SK-N-SH (cell line): ENCODE data around the gene CALML3. TPM values are rescaled to one million over a fixed set of nuclear protein-coding genes. Genes with fewer than 3 reads are reported as not detected.

Source experiments
- CTCF ChIA-PET: fragments of 300-600, 350-600 bp; formaldehyde crosslinking; extraction: SDS; loops from one replicate; lab custom pipeline; 2021; lab: Yijun Ruan, JAX
- POLR2A ChIA-PET: fragments of 350-600 bp; sonication (Branson Sonifier 250); formaldehyde crosslinking; extraction: SDS; loops from one replicate; lab custom pipeline; 2020; ENCODE audit warnings: antibody characterized with exemption, inconsistent platforms; lab: Yijun Ruan, JAX
- DNase-seq: peaks from one replicate; pipeline ENCODE4 v3.0.0; 2012
- H2AFZ ChIP-seq: fragments of 200-600 bp; sonication (generic); 2 replicates; pipeline ENCODE4 v1.8.1; 2016; ENCODE audit warnings: antibody characterized with exemption, mild to moderate bottlenecking, low read depth
- H3F3A ChIP-seq: fragments of 200-600 bp; sonication (generic); replicated peaks from 2 replicates; pipeline ENCODE3; 2016; ENCODE audit warnings: antibody characterized with exemption, mild to moderate bottlenecking; ENCODE audit not compliant: insufficient read depth
- H3K27ac ChIP-seq, 2 experiments: fragments of 200-500 bp in 1 of 2; fragments of 200-600 bp in 1 of 2; sonication (Bioruptor generic) in 1 of 2; sonication (generic), shearing (Covaris generic) in 1 of 2; 2 replicates each; pipeline versions ENCODE4 v1.5.1 to v1.6.1; 2014 to 2016; ENCODE audit warnings: low read depth in 2 of 2, inconsistent platforms in 1 of 2, low read length in 1 of 2, mild to moderate bottlenecking in 1 of 2, mixed read lengths in 1 of 2
- H3K27me3 ChIP-seq: fragments of 200-600 bp; sonication (generic), shearing (Covaris generic); 2 replicates; pipeline ENCODE4 v1.6.1; 2016; ENCODE audit warnings: mixed run types; ENCODE audit not compliant: insufficient read depth
- H3K36me3 ChIP-seq, 2 experiments: fragments of 200-500 bp in 1 of 2; fragments of 200-600 bp in 1 of 2; sonication (Bioruptor generic) in 1 of 2; sonication (generic) in 1 of 2; replicated peaks in 1 of 2; 2 replicates each; pipeline versions ENCODE3 to v1.5.1; 2014 to 2016; ENCODE audit warnings: low read length in 1 of 2, mild to moderate bottlenecking in 1 of 2; ENCODE audit not compliant: insufficient read depth in 2 of 2, control insufficient read depth in 1 of 2
- H3K4me1 ChIP-seq, 2 experiments: fragments of 200-500 bp in 1 of 2; fragments of 200-600 bp in 1 of 2; sonication (Bioruptor generic) in 1 of 2; sonication (generic), shearing (Covaris generic) in 1 of 2; 2 replicates each; pipeline versions ENCODE4 v1.5.1 to v1.6.1; 2014 to 2016; ENCODE audit warnings: low read depth in 1 of 2, low read length in 1 of 2, mixed run types in 1 of 2; ENCODE audit not compliant: insufficient read depth in 2 of 2, control insufficient read depth in 1 of 2
- H3K4me2 ChIP-seq: fragments of 200-600 bp; sonication (generic), shearing (Covaris generic); 2 replicates; pipeline ENCODE4 v1.6.1; 2017; ENCODE audit warnings: mixed run types
- H3K4me3 ChIP-seq, 2 experiments: fragments of 200-500 bp in 1 of 2; fragments of 200-600 bp in 1 of 2; sonication (Bioruptor generic) in 1 of 2; sonication (generic), shearing (Covaris generic) in 1 of 2; 2 replicates each; pipeline versions ENCODE4 v1.5.1 to v1.8.1; 2014 to 2016; ENCODE audit warnings: low read depth in 2 of 2, inconsistent platforms in 1 of 2, low read length in 1 of 2, mild to moderate bottlenecking in 1 of 2, mixed read lengths in 1 of 2, moderate library complexity in 1 of 2
- H3K79me2 ChIP-seq: fragments of 200-600 bp; sonication (generic); 2 replicates; pipeline ENCODE4 v1.8.1; 2017; ENCODE audit warnings: mild to moderate bottlenecking; ENCODE audit not compliant: insufficient read depth
- H3K9ac ChIP-seq: fragments of 200-600 bp; sonication (generic); 2 replicates; pipeline ENCODE4 v1.6.1; 2017; ENCODE audit warnings: mixed run types
- H3K9me2 ChIP-seq: fragments of 200-600 bp; sonication (generic); 2 replicates; pipeline ENCODE4 v1.6.1; 2017; ENCODE audit warnings: mixed run types
- H3K9me3 ChIP-seq: fragments of 200-600 bp; sonication (generic); 2 replicates; pipeline ENCODE4 v1.6.1; 2017; ENCODE audit warnings: mixed run types, mild to moderate bottlenecking, moderate library complexity
- H4K20me1 ChIP-seq: fragments of 200-600 bp; sonication (generic); 2 replicates; pipeline ENCODE4 v1.6.1; 2017; ENCODE audit warnings: mild to moderate bottlenecking, mixed run types; ENCODE audit not compliant: insufficient read depth
- EZH2phosphoT487 ChIP-seq: fragments of 200-600 bp; sonication (generic); IDR thresholded peaks from 2 replicates; pipeline ENCODE4 v1.6.1; 2017; ENCODE audit warnings: low read depth, mixed run types, mild to moderate bottlenecking, antibody characterized with exemption, moderate library complexity, borderline replicate concordance
- FOXJ3 ChIP-seq: sonication (generic); formaldehyde crosslinking; IDR thresholded peaks from 2 replicates; pipeline ENCODE4 v1.5.1; 2020; ENCODE audit warnings: mild to moderate bottlenecking, missing genetic modification reagents
- NRF1 ChIP-seq: IDR thresholded peaks from 2 replicates; pipeline ENCODE4 v1.6.1; 2012; ENCODE audit warnings: low read depth, mild to moderate bottlenecking, low read length
- POLR2AphosphoS5 ChIP-seq: IDR thresholded peaks from 2 replicates; pipeline ENCODE4 v1.6.1; 2012; ENCODE audit warnings: low read depth, low read length
- RAD21 ChIP-seq: IDR thresholded peaks from 2 replicates; pipeline ENCODE4 v1.6.1; 2012; ENCODE audit warnings: mild to moderate bottlenecking, low read length
- RFX5 ChIP-seq: IDR thresholded peaks from 2 replicates; pipeline ENCODE4 v1.6.1; 2012; ENCODE audit warnings: mild to moderate bottlenecking, improper control_type of control experiment, low read length
- RXRA ChIP-seq: IDR thresholded peaks from 2 replicates; pipeline ENCODE4 v1.4.0; 2012; ENCODE audit warnings: low read depth, mild to moderate bottlenecking, borderline replicate concordance
- TAF1 ChIP-seq: IDR thresholded peaks from 2 replicates; pipeline ENCODE4 v1.6.1; 2012; ENCODE audit warnings: low read depth, mild to moderate bottlenecking, low read length, moderate library complexity, borderline replicate concordance
- TEAD4 ChIP-seq: IDR thresholded peaks from 2 replicates; pipeline ENCODE4 v1.4.0; 2012; ENCODE audit warnings: mild to moderate bottlenecking, borderline replicate concordance; ENCODE audit not compliant: insufficient read depth
- YY1 ChIP-seq: IDR thresholded peaks from 2 replicates; pipeline ENCODE4 v1.4.0; 2012; ENCODE audit warnings: low read depth, mild to moderate bottlenecking
- WGBS: methylation state at CpG from one replicate; pipeline ENCODE4 v1.1.6; 2017; ENCODE audit warnings: low lambda C conversion rate; 5-methylcytosine and 5-hydroxymethylcytosine counted together
- polyA plus RNA-seq, 3 experiments: library from polyadenylated mRNA; depleted of rRNA; stranded (reverse); fragments of >200 nt; gene quantifications; 2 replicates each; pipeline ENCODE4 v1.2.3, GENCODE V29; 2012
- TF ChIP-seq, protein P1 (sequence below): fragments of 200-600 bp; sonication (generic); IDR thresholded peaks from 2 replicates; pipeline ENCODE4 v1.6.1; 2017; ENCODE audit warnings: antibody characterized with exemption, mild to moderate bottlenecking, moderate library complexity

CALML3 gene
- polyA plus RNA-seq, 1 of the 3 experiments (the other 2 are of a cell fraction): not detected

DNA sequence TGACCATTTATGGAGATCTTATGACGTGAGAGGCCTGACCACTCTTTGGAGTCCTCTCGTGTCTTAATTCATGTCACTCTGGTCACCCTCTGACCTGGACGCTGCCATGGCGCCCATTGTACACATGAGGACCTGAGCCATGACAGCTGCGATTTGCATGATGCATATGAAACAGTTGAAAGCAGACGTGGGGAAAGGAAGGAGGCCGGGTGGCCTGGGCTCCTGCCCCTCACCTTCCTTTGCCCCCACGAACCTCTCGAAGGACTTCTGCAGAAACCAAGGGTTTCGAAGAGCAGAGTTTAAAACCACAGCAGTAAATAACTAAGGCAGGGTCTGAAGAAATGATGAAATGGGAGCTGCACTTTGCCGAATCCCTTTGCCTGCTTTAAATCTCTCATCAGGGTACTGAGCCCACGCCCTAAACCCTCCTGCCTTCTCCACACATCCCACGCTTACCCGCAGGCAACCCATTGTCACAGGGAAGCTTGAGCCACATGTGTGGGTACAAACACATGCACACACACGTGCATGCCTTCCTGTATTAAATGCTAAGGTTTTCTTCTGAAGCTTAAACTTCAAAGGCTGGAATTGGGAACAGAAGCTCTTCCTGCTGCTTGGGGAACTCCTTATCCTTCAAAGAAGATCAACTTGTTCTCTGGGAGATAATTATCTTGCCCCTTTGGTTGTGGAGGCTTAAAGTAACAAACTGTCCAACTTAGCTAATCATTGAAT lies 11.7 kb upstream of the CALML3 start:
- 69% methylated on average over 15 of the region's 15 CpGs for WGBS
- Histone ChIP-seq H2AFZ (no peak overlapping the region), H3K4me3 (no peak overlapping the region), H3K9me2 (no peaks in the 10 kb centered on the region), H3K27me3 (no peaks in the 10 kb centered on the region), H3K4me2 (no peak overlapping the region), H3K4me1 (no peaks in the 10 kb centered on the region), H4K20me1 (no peaks in the 10 kb centered on the region), H3K27ac (no peak overlapping the region), H3K9ac (no peak overlapping the region), H3K9me3 (no peaks in the 10 kb centered on the region), H3F3A (no peaks in the 10 kb centered on the region), H3K79me2 (no peaks in the 10 kb centered on the region), H3K36me3 (no peaks in the 10 kb centered on the region)
- POLR2A ChIA-PET: no interaction called here
- TF ChIP-seq YY1: no peak
- no peak for TF ChIP-seq NRF1
- TF ChIP-seq POLR2AphosphoS5: no peak
- TF ChIP-seq, protein P1, sequence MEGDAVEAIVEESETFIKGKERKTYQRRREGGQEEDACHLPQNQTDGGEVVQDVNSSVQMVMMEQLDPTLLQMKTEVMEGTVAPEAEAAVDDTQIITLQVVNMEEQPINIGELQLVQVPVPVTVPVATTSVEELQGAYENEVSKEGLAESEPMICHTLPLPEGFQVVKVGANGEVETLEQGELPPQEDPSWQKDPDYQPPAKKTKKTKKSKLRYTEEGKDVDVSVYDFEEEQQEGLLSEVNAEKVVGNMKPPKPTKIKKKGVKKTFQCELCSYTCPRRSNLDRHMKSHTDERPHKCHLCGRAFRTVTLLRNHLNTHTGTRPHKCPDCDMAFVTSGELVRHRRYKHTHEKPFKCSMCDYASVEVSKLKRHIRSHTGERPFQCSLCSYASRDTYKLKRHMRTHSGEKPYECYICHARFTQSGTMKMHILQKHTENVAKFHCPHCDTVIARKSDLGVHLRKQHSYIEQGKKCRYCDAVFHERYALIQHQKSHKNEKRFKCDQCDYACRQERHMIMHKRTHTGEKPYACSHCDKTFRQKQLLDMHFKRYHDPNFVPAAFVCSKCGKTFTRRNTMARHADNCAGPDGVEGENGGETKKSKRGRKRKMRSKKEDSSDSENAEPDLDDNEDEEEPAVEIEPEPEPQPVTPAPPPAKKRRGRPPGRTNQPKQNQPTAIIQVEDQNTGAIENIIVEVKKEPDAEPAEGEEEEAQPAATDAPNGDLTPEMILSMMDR: no peak
- no peak for TF ChIP-seq EZH2phosphoT487
- TF ChIP-seq RAD21: no peak
- no peak for TF ChIP-seq FOXJ3 (CRISPR knock-in tag)
- no peak for TF ChIP-seq RFX5
- no peak for TF ChIP-seq RXRA
- no peak for TF ChIP-seq TEAD4
- TF ChIP-seq, all 33 proteins: peak for 0
- CTCF ChIA-PET: interaction anchor here (0.7 to 1.4 kb wide), 3 partner anchors 13 to 110 kb away, joined by 3 to 4 read pairs (median 3); partner anchors contain the start of gene CALML5
- DNase-seq: no peak

DNA sequence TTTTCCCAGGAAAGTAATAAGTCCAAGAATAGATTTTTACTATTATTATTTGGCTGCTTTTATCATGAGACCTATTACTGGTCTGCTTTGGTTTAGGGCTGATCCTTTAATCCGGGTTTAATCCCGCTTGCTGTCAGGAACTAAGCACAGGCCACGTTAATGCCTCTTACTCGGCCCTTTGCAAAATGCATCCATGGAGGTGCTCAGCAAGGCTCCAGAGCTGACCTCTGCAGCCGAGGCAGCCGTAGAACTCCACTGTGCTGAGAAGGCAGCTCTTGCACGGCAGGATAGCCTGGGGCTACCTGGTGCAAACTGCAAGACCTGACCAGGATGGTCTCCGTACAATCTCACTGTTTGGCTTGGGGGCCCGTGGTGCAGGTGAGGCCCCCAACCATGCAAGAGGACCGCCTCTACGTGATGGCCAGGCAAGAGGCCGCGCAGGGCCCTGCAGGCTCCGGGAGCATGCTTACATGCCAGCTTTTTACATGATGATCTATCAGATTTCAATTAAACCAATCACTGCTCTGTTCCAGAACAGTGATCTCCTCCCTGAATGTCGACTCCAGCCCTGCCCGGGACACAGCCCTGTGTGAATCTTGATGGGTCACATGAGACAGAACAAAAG lies 10.4 kb upstream of the CALML3 start:
- Histone ChIP-seq H3K9ac (no peak overlapping the region), H3K9me2 (no peaks in the 10 kb centered on the region), H3K36me3 (no peaks in the 10 kb centered on the region), H3K4me2 (no peak overlapping the region), H4K20me1 (no peaks in the 10 kb centered on the region), H2AFZ (no peak overlapping the region), H3K9me3 (no peaks in the 10 kb centered on the region), H3K4me3 (no peak overlapping the region), H3K27me3 (no peaks in the 10 kb centered on the region), H3F3A (no peaks in the 10 kb centered on the region), H3K79me2 (no peaks in the 10 kb centered on the region), H3K27ac (no peak overlapping the region), H3K4me1 (no peaks in the 10 kb centered on the region)
- CTCF ChIA-PET: interaction anchor here (1.4 kb wide), 2 partner anchors 15 to 109 kb away, joined by 3 read pairs; partner anchors contain the start of gene CALML5
- DNase-seq: no peak
- TF ChIP-seq YY1 (no peak), TAF1 (no peak)
- 77% methylated on average over 14 of the region's 16 CpGs for WGBS
- POLR2A ChIA-PET: no interaction called here
